Omental fat pad (tissue), 4 donors: ENCODE measurements around the gene ERGIC1. TPM values are rescaled to one million over a fixed set of nuclear protein-coding genes. Genes with fewer than 3 reads are reported as not detected.

Experiments
- ATAC-seq: fragments of 150-250 bp; one replicate; pipeline ENCODE4 v1.9.1; 2016; ENCODE audit warnings: mild to moderate bottlenecking, moderate library complexity; ENCODE audit not compliant: low FRiP score
- DNase-seq: peaks from one replicate; pipeline ENCODE4 v3.0.0-alpha.2; 2019; ENCODE audit warnings: low spot score
- total RNA-seq, 4 donors: library from RNA; depleted of rRNA; stranded (reverse); fragments of >200 nt; gene quantifications; one replicate each; pipeline ENCODE4 v1.1.0, GENCODE V29; 2016
- TF ChIP-seq, protein P1 (sequence below), 3 donors: fragments of 450-650 bp; IDR thresholded peaks; one replicate each; pipeline ENCODE4 v1.5.1; 2016 to 2017; ENCODE audit warnings: antibody characterized with exemption in 3 of 3, mild to moderate bottlenecking in 3 of 3, moderate library complexity in 2 of 3

ERGIC1 gene
- total RNA-seq, 4 donors from 2014 or later, result 98.8 to 227 (median 129) TPM

DNA sequence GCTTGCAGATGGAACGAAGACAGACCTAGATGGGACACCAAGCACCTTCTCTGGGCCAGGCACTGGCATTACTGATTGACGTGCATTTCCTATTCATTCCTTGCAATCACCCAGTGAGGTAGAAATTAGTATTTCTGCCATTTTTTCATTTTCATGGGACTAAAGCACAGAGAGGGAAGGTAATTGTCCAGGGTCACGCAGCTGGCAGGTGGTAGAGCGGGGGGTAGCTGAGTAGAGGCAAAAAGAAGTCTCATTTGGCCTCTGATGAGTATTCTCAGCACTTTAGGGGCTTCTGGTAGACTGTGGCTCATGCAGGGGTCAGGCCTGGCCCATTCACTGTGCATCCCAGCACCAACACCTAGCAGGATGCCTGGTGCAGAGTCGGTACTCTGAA is 43.6 kb upstream of the ERGIC1 start:
- ATAC-seq (no peak), DNase-seq (no peak)

GRCh38 chr5:172791286-172791685 is 42.8 kb upstream of the ERGIC1 start:
- TF ChIP-seq, protein P1, sequence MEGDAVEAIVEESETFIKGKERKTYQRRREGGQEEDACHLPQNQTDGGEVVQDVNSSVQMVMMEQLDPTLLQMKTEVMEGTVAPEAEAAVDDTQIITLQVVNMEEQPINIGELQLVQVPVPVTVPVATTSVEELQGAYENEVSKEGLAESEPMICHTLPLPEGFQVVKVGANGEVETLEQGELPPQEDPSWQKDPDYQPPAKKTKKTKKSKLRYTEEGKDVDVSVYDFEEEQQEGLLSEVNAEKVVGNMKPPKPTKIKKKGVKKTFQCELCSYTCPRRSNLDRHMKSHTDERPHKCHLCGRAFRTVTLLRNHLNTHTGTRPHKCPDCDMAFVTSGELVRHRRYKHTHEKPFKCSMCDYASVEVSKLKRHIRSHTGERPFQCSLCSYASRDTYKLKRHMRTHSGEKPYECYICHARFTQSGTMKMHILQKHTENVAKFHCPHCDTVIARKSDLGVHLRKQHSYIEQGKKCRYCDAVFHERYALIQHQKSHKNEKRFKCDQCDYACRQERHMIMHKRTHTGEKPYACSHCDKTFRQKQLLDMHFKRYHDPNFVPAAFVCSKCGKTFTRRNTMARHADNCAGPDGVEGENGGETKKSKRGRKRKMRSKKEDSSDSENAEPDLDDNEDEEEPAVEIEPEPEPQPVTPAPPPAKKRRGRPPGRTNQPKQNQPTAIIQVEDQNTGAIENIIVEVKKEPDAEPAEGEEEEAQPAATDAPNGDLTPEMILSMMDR (IDR thresholded peaks at IDR 0.05), result no peak
- ATAC-seq (no peak), DNase-seq (no peak)

More for the DNA sequence above, 43.6 kb upstream of the ERGIC1 start:
- TF ChIP-seq, protein P1 (IDR thresholded peaks at IDR 0.05), result no peak

DNA sequence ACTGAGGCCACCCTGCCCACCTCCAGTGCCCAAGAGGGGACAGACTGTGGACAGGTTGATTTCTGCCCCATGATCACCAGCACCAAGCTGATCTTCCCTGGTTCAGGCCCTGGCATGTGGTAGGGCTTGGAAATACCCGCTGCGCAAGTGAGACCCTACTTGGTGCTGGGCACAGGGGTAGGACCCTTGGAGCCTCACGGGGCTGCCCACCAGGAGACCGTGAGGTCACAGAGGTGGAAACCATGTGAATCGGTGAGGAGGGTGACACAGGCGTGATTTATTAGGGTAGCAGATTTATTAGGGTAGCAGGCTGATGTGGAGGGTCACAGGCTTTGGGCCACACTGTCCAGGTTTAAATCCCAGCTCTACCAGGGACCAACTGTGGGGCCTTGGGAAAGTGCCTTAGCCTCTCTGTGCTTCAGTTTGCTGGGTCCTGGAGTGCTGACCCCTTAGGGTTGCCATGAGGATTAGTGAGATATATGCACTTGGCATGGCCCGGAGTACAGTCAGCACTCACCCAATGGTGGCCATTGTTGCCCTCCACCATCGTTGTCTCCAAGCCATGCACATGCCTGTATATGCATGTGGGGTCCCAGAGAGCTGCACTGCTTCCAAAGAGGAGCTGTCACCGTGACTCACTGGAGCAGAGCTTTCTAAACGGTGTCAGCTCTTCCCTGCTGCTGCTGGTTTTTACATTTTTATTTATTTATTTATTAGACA is 42.2 kb upstream of the ERGIC1 start:
- ATAC-seq (no peak), DNase-seq (no peak)
- TF ChIP-seq, protein P1 (IDR thresholded peaks at IDR 0.05), result no peak

DNA sequence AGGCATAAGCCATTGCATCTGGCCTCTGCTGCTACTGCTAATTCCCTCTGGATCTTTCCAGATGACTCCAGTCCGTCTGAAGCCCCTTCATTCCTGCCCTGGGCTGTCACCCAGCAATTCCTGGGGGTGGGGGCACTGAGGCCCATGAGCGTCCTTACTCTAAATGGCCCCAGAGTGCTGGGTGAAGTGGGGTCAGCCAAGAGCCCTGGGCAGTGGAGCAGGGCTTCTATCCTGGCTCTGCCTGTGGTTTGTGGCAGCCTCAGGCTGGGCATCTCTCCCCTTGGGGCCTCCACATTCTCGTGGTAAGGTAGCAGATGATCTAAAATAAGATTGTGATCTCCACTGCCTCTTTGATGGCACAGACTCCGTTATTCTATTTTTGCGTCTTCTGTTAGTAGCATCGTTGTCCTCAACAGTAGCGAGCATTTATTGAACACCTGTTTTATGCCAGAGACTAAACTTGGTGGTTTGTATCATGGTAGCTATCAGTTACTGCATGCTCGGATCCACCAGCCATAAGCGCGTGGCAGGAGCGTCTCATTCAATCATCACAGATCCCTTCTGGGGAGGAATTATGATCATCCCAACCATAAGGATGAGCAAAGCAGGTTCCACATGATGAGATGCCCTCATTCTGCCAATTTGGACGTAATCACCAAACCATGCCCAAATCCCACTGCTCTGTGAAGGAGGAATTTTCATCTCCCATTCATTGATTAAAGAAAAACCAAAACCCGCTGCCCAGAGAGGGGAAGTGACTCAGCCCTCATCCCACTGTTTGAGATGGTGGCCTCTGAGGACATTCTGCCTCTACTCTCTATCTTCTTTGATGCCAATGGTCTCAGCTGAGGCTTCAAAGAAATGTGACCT is 41.1 kb upstream of the ERGIC1 start:
- no peak for ATAC-seq
- DNase-seq, result no peak
- TF ChIP-seq, protein P1 (IDR thresholded peaks at IDR 0.05), result no peak

GRCh38 chr5:172793577-172794488 is 40.2 kb upstream of the ERGIC1 start:
- TF ChIP-seq, protein P1 (IDR thresholded peaks at IDR 0.05), result no peak
- no peak for DNase-seq
- no peak for ATAC-seq

DNA sequence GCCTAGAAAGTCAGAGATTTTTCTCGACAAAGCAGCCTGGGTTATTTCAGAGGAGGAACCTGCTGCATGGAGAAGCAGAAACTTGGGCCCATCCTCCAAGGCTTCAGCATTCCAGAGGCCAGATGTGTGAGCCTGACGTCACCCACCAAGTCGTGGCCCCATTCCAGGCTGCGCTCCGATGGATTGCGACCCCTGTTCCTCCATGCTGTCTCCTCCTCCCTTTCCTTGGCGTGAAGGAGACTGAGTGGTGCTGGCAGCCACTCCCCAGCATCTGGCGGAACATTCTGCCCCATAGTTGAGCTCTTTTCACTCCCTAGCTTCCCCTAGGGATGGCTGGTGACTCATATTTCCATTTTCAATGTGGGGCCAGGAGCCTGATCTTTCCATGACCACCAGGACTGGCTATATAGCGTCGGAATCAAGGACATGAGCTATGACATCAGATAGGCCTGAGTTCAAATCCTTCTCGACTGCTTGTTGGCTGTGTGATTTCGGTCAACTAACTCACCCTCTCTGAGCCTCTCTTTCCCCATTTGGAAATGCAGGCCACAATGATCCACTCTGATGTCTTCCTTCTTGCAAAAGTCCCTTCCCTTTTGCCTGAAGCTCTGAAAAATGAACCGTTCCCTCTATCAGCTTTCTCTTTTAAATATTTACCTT is 38.6 kb upstream of the ERGIC1 start:
- TF ChIP-seq, protein P1 (IDR thresholded peaks at IDR 0.05), result no peak
- ATAC-seq (peak; percentile 87), DNase-seq (peak; percentile 74)
